Medulla oblongata (tissue), 1 donor: Measurements from ENCODE around the gene PAX7.
"Not testable (repeated sequence)": the region's sequence is repeated elsewhere in the genome, so short reads cannot be mapped to it uniquely, and the experiment has no call there.

Experiments
- DNase-seq: peaks from one replicate; pipeline ENCODE4 v3.0.0-alpha.2; 2015; ENCODE audit errors: extremely low spot score

Gene PAX7

DNA sequence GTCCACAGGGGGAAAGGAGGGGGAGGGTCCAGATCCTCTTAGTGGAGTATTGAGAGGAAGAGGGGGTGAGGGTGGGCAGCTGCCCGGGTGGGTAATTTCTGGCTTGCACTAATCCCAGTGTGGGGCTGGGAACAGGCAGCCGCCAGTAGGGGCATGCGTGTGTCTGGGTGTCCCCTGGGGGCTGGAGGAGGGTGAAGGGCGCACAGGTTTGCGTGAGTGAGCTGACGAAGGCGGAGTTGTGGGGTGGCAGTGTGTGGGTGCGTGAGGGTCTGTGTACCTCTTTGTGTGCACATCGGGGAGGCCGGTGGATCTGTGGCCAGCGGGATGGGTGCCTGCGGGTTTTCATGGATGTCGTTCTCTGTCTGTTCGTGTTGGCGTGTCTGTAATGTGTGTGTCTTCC lies 97.3 kb downstream of the PAX7 start:
- DNase-seq: no peak

DNA sequence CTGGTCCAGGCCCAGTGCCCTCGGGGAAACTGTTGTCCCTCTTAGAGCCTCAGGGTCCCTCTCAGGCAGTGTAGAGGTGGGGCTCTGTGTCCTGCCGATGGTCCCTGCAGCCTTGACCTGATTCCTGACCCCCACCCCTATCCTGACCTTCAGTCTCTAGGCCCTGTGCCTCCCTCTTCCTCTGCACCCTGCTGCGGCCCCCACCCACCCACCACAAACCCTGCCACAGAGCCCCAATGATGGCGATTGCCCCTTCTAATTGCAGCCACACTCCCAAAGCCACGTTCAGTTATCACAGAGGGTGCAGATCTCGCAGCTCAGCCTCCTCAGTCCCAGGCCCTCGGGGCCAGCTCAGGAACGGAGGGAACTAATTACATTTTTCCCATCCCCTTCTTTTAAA lies 99.7 kb downstream of the PAX7 start:
- no peak for DNase-seq

DNA sequence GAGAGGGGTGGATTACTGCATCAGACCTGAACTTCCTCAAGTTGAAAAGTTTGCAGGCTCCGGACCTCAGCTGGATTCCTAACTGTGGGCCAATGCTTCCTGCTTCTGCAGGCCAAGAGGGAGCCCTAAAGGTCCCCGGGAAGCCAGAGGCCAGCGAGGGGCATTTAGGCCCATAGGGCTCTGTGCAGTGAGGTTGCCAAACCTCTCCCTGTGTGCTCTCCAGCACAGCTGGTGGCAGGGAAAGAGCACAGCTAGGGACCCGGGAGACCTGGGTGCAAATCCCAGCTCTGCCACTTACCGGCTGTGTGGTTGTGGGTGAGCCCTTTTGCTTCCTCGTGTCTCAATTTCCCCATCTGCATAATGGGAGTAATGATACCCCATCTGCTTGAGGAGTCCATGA lies 100.5 kb downstream of the PAX7 start:
- DNase-seq: no peak

DNA sequence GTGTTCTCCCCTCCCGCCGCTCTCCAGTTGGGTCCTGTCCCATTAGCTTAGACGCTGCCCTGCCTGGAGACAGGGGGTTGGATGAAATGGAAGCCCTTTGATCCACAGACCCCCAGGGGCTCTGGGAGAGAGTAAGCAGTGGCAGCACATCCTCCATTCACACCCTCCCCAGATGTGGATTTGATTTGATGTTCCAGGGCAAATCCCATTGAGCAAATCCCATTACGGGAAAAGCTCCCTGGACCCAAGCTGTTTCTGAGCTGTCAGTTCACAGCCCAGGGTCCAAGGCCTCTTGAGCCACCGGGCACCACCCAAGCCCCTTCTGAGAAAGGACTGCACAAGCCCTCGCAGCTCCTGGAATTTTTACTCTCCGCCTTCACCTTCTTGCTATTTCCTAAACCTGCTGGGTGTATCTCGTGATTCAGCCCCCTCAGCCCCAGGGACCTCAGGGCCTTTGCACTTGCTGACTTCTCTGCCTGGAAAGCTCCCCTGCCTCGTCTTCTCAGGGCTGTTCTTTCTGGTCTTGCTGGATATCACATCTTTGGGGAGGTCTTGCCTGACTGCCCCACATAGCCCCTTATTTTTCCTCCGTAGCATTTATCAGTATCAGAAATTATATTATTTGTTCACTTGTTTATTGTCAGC lies 101.1 kb downstream of the PAX7 start:
- DNase-seq: no peak

DNA sequence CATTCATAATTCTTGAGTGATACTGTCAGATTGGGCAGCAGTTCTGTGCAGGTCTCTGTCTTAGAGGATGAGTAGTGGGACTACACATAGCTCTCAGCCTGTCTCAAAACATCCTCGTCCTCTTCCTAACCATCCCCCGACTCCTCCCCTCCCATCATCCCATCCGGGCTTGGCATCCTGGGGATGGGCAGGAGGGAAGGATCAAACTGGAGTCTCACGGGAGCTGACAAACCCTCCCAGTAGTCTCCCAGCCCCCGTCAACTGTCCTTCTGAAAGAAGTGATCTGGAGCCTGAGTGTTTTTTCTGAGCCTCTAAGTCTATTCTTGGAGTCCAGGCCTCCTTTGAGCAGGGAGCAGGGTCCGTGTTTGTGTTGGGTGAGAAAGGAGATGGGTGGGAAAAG lies 102.0 kb downstream of the PAX7 start:
- DNase-seq: no peak

DNA sequence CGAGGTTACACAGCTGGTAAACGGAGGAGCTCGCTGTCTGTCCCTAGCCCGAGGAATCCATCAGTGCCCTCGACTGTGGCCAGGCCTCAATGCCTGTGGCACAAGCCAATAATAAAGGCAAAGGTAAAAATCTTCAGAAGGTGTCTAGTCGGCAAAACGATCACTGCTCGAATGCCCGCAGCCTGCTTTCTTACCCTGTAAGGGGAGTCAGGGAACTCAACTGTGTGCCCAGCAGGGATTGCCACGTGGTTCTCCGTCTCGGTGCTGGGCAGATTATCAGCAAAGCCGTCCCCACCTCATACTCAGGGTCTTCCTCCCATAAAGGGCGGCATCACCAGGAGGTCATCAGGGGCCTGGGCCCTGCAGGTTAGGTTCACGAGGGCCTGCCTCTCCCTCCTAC lies 103.4 kb downstream of the PAX7 start:
- no peak for DNase-seq

DNA sequence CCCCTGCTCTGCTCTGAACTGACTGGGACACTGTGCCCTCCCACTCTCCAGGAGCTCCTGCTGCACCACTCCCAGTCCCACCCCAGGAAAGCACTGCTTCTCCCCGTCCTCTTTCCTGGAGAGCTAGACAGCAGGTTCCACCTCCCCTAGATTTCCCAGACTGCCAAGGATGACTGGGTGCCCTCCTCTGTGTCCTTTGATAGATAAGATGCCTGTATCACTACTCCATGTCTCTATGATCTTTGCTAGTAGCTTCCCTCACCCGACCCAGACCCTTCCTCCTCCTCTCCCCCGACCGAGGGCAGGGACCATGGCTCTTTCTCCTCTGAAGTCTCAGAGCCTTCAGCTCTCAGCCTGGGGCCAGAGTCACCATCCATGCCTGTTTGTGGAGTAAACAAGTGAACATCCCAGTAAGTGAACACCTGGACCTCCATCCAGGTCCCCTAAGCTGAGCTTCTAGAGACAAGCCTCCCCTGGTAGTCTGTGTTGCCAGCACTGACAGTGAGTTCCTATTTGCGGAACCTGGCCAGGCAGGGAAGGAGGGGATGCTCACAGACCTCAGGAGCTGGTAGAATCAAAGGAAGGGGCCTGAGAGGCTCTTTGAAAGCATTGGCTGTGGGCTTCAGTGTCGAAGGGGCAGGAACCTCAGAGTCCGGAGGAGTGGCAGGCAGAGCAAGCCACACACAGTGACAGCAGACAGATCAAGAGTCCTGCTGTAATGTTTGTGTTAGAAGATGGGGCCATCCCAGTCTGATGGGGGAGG lies 104.0 kb downstream of the PAX7 start:
- DNase-seq: no peak

DNA sequence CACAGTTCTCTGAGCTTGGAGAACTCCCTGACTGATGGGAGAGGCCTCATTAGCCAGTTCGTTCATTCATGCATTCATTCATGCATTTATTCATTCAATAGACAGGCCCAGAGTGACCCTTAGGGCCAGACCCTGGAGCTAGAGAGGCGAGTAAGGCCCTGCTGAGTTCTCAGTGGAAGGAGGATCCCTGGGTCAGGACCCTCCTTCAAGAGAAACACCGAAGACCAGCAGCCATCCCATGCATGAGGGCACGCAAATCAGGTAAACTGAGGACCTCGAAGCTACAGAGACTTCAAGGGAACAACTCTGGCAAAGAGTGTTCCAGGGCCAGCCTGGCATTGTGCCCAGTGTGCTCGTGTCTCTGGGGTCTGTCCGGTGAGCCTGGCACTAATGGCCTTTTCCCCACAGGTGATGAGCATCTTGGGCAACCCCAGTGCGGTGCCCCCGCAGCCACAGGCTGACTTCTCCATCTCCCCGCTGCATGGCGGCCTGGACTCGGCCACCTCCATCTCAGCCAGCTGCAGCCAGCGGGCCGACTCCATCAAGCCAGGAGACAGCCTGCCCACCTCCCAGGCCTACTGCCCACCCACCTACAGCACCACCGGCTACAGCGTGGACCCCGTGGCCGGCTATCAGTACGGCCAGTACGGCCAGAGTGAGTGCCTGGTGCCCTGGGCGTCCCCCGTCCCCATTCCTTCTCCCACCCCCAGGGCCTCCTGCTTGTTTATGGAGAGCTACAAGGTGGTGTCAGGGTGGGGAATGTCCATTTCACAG lies 104.8 kb downstream of the PAX7 start:
- DNase-seq: no peak

DNA sequence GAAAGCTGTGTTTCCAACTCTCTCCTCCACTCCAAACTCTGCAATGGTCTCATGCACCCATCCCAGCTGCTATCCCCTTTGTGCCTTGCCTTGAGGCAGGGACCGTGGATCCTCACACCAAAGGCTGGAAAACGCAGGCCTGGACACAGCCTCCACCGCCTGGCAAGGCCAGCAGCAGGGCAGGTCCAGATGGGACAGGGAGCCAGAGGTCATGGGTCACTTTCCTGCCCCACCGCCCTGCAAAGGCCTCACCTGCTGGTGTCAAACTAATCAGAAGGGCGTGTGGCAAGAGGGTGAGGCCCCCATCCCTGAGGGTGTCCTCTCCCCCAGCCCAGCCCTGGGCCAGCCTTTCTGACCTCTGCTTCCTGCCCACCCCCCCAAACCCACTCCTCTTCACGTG lies 106.3 kb downstream of the PAX7 start:
- DNase-seq: no peak

DNA sequence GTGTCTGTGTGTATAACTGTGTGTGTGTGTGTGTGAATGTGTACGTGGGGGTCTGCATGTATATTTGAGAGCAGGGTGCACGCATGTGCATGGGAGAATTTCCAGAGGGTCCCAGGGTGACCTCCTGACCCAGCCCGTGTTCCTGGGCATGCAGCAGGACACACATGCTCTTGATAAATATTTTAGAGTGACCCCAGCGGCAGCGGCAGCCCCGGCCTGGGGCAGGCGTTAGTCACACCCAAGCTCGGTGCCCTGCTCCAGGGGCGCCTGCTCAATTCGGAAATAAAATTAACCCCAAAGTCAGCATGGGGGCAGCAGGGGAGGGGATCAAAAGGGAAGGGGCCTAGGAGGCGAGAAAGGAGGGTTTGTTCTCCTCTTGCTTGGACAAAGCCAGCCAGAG lies 107.5 kb downstream of the PAX7 start:
- DNase-seq: no peak

DNA sequence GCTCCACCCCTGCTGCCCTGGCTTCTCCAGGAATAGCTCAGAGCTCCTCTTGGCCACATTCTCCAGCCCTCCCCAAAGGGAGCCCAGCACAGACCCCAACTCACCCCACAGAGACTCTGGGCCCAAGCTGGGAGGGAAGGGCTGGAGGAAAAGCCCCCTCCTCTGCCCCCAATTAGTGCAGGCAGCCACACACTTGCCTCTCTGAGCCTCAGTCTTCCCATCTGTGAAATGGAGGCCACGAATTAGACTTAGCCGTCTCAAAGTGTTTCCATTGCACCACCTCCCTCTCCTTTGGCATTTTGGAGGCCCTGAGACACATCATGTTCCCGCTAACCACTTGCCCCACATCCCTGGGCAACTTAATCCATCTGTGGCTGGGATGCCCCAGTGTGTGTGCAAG lies 108.0 kb downstream of the PAX7 start:
- no peak for DNase-seq

DNA sequence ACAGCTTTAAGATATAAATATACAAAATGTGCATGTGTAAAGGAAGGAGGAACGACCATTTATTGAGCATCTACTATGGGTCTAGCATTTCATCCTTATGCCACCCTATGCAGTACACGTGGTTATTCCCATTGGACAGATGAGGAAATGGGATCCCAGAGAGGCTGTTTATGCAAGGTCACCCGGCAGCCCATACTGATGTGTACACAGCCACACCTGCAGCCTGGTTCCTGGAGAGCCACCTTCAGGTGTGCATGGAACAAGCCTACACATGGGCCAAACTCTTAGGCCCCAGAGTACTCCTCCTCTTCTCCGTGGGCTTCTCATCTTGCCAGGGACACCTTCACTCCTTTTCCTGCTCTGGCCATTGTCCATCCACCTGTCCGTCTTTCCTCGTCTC lies 108.8 kb downstream of the PAX7 start:
- DNase-seq: no peak

DNA sequence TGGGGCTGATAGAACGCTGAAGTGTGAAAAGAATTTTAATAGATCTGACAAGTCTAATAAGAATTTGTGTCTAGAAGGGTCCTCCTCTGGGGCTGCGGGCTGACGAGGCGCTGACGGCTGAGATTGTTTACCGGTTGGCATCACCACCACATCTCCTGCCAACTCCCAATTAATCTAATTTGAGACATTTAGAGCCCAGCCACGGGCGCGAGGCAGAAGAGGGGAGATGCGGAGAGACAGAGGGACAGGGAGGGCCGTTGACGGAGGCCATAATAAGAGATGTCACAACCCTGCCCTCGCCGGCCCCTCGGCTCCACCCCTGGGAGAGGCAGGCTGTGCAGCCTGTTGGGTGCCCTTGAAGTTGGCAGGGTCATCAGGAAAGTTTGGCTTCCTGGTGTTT lies 109.3 kb downstream of the PAX7 start:
- no peak for DNase-seq

DNA sequence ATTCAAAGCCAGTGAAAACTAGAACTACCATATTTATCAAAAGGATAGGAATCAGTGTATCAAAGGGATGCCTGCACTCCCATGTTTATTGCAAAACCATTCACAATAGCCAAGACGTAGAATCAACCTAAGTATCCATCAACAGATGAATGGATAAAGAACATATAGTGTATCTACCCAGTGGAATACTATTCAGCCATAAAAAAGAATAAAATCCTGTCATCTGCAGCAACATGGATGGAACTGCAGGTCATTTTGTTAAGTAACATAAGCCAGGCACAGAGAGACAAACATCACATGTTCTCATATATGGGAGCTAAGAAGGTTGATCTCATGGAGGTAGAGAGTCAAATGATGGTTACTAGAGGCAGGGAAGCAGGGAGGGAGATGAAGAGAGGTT lies 110.0 kb downstream of the PAX7 start:
- no peak for DNase-seq

DNA sequence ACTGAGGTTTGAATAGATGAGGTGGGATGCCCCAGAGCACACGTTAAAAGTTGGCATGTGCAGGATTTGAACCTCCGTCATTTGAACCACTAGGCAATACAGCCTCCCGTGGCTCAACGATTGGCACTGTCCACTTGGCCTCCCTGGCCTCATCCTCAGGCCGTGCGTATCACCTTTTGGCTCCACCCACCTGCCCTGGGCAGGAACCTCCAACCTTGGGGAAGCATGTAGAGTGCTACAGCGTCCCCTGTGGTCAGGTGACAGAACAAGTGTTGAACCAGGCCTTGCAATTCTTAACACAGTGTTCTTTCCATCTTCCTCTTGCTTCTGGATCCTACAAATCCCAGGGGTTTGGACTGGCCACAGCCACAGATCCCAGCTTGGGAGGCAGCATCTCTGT lies 112.6 kb downstream of the PAX7 start:
- no peak for DNase-seq

DNA sequence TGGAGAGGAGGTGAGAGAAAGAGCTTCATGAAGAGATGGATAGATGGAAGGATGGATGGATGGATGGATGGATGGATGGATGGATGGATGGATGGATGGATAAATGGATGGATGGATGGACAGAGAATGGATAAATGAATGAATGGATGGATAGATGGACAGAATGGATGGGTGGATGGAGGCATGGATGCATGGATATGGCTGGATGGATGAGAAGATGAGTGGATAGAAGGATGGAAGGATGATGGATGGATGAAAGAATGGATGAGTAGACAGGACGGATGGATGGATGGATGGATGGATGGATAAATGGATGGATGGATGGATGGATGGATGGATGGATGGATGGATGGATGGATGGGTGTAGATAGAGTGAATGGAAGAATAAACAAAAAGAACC lies 113.7 kb downstream of the PAX7 start:
- not testable (repeated sequence) for DNase-seq

DNA sequence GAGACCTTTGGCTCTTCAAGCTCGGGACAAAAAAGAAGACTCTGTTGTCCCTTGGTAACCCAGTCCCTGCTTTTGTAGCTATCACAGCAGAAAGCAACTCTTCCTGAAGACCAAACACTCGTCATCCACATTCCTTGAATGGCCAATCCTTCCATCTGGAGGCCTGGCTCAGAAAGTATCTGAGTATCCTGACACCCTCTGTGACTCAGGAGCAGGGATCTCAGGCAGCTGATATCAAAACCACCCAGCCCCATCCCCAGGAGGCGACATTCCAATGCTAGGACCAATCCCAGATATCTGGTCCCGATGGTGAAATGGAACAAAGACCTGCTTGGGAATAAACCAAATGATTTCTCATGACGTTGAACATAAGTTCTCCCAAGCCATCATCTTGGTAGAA lies 116.3 kb downstream of the PAX7 start:
- DNase-seq: no peak

DNA sequence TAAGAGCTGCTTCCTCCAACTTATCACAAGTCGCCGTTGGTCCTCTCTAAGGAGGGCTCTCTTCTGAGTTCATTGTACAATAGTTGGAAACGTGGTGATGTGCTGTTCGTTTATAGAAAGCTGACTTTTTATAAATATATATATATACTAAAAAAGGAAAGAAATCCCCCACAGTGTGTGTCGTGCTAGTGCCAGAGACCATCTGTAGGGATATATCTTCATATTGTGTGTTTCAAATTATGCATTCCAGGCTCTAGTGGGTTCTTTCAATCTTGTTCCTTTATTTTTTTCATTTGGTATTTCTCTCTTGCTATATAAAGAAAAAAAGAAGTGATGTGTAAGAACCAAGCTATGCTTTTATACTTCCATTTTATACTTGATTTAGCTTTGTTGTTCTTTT lies 117.0 kb downstream of the PAX7 start:
- no peak for DNase-seq

DNA sequence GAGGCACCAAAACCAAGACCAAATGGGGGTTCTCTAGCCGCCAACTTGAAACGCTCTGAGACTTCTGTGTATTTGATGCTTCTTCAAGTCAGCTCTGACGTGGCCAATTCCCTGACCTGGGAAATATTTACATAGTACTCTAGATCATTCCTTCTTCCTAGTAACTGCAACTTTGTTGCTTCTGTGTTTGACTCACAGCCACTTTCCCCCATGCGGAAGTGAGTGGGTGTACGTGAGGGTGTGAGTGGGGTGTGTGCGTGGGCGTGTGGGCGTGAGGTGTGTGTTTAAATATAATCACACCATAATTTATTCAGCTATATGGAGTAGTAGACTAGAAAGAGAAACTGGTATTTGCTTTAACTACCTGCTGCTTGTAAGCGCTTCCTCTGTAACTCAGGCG lies 117.8 kb downstream of the PAX7 start:
- DNase-seq: no peak

DNA sequence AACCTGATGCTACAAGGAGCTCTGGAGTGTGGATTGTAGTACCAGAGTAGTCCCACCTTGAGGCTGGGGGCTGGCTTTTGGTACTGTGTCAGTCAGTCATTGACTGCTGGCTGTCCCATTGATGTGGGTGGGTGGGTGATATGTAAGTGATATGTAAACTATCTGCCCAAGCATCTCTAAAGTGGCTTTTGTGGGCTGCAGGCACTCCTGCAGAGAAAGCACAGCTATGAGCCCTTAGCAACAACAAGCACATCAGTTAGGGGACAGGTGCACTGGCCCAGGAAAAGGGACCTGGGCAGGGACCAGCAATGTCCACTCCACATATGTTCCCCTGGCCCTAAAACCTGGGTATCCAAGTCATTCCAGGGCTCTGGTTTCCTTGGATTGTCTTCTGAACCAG lies 118.9 kb downstream of the PAX7 start:
- no peak for DNase-seq

DNA sequence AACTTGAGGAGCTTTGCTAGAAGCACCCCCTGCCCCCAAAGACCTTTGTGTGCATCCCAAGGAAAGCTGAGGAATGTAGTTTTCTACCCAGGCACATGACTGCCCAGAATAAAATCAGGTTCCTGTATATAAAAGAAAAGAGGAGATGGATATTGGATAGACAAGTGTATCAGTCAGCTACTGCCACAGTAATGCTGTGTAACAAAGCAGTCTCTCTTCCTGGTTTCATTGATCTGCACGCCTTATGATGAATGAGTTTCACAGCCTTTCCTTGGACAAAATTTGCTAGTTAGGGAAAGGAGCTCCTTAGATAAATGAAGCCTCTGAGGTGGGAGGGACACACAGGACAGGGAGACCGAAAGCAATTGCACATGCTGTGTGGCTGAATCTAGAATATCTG lies 120.0 kb downstream of the PAX7 start:
- DNase-seq: no peak

DNA sequence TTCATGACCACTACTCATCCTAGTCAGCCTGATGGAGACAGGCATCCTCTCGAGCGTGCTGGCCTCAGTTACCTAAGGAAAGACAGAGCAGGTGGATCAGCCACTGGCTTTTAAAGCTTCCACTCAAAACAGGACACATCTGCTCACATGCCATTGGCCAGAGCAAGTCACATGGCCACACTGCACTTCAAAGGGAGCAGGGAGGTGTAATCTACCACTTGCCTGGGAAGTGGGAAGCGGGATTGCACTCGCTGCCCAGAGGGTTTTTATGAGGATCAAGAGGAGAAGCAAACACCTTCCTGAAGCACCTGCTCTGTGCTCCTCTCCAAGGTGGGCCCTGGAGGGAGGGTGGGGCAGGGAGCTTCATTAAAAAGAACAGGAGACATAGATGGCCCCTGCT lies 120.8 kb downstream of the PAX7 start:
- DNase-seq: no peak

DNA sequence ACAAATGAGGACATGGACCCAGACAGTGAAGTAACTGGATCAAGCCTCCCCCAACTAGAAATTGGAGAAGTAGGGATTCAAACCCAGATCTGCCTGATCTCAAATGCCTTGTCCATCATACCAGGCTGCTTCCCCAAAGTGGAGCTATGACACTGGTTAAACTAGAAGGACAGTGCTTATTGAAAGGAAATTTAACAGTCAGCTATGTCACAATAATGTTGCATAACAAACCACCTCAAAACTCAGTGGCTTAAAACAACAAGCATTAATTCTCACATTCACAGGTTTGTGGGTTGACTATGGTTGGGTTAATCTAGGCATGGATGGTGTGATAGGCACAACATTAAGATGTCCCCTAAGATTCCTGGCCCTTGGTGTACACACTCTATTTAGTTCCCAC lies 121.8 kb downstream of the PAX7 start:
- DNase-seq: no peak
